Measurements from ENCODE around the gene TMEM129.
"Not testable (repeated sequence)": the region's sequence is repeated elsewhere in the genome, so short reads cannot be mapped to it uniquely, and the experiment has no call there.

The TMEM129 gene

GRCh38 chr4:1675136-1675801 is 45.9 kb downstream of the TMEM129 start:
- no peak for TF ChIP-seq CTCF (IDR thresholded peaks at IDR 0.05; ENCODE audit: insufficient read depth, low read length, poor library complexity, severe bottlenecking)
- DNase-seq (ENCODE audit: extremely low read depth, insufficient read length): no peak
- no peaks in the 10 kb centered on the region for H3K36me3 ChIP-seq (ENCODE audit: control insufficient read depth, insufficient read depth, low read length)
- no peaks in the 10 kb centered on the region for H3K27me3 ChIP-seq (replicated peaks; ENCODE audit: control insufficient read depth, insufficient read depth, low read length)
- H3K4me3 ChIP-seq (replicated peaks; ENCODE audit: low read depth, low read length): no peak overlapping the region

- no peak overlapping the region for H3K4me3 ChIP-seq (replicated peaks; ENCODE audit: low read depth, low read length)
- H3K27me3 ChIP-seq (replicated peaks; ENCODE audit: control insufficient read depth, insufficient read depth, low read length): no peaks in the 10 kb centered on the region
- DNase-seq (ENCODE audit: extremely low read depth, insufficient read length): no peak
- no peak for TF ChIP-seq CTCF (IDR thresholded peaks at IDR 0.05; ENCODE audit: insufficient read depth, low read length, poor library complexity, severe bottlenecking)
- H3K36me3 ChIP-seq (ENCODE audit: control insufficient read depth, insufficient read depth, low read length): no peaks in the 10 kb centered on the region
Observed at GRCh38 chr4:1674682-1675081, 46.4 kb downstream of the TMEM129 start.

GRCh38 chr4:1673671-1674070 is 47.5 kb downstream of the TMEM129 start:
- no peak for DNase-seq (ENCODE audit: extremely low read depth, insufficient read length)
- Histone ChIP-seq H3K4me3 (replicated peaks; ENCODE audit: low read depth, low read length) (no peak overlapping the region), H3K36me3 (ENCODE audit: control insufficient read depth, insufficient read depth, low read length) (no peaks in the 10 kb centered on the region), H3K27me3 (replicated peaks; ENCODE audit: control insufficient read depth, insufficient read depth, low read length) (no peaks in the 10 kb centered on the region)
- no peak for TF ChIP-seq CTCF (IDR thresholded peaks at IDR 0.05; ENCODE audit: insufficient read depth, low read length, poor library complexity, severe bottlenecking)

- H3K36me3 ChIP-seq (ENCODE audit: control insufficient read depth, insufficient read depth, low read length); H3K4me3 ChIP-seq (replicated peaks; ENCODE audit: low read depth, low read length); H3K27me3 ChIP-seq (replicated peaks; ENCODE audit: control insufficient read depth, insufficient read depth, low read length); DNase-seq (ENCODE audit: extremely low read depth, insufficient read length): not testable (repeated sequence)
Observed at GRCh38 chr4:1671011-1671410, 50.1 kb downstream of the TMEM129 start.

GRCh38 chr4:1670279-1670678 is 50.8 kb downstream of the TMEM129 start:
- DNase-seq (ENCODE audit: extremely low read depth, insufficient read length): no peak
- no peak for TF ChIP-seq CTCF (IDR thresholded peaks at IDR 0.05; ENCODE audit: insufficient read depth, low read length, poor library complexity, severe bottlenecking)
- Histone ChIP-seq H3K27me3 (replicated peaks; ENCODE audit: control insufficient read depth, insufficient read depth, low read length) (no peaks in the 10 kb centered on the region), H3K4me3 (replicated peaks; ENCODE audit: low read depth, low read length) (no peak overlapping the region), H3K36me3 (ENCODE audit: control insufficient read depth, insufficient read depth, low read length) (no peaks in the 10 kb centered on the region)

- TF ChIP-seq CTCF (IDR thresholded peaks at IDR 0.05; ENCODE audit: insufficient read depth, low read length, poor library complexity, severe bottlenecking): no peak
- no peaks in the 10 kb centered on the region for H3K27me3 ChIP-seq (replicated peaks; ENCODE audit: control insufficient read depth, insufficient read depth, low read length)
- no peak overlapping the region for H3K4me3 ChIP-seq (replicated peaks; ENCODE audit: low read depth, low read length)
- H3K36me3 ChIP-seq (ENCODE audit: control insufficient read depth, insufficient read depth, low read length): no peaks in the 10 kb centered on the region
- no peak for DNase-seq (ENCODE audit: extremely low read depth, insufficient read length)
Observed at GRCh38 chr4:1669850-1670249, 51.3 kb downstream of the TMEM129 start.

All from GM06990 (cell line).